ENCODE results near the gene TMEM242.

TMEM242 gene

DNA sequence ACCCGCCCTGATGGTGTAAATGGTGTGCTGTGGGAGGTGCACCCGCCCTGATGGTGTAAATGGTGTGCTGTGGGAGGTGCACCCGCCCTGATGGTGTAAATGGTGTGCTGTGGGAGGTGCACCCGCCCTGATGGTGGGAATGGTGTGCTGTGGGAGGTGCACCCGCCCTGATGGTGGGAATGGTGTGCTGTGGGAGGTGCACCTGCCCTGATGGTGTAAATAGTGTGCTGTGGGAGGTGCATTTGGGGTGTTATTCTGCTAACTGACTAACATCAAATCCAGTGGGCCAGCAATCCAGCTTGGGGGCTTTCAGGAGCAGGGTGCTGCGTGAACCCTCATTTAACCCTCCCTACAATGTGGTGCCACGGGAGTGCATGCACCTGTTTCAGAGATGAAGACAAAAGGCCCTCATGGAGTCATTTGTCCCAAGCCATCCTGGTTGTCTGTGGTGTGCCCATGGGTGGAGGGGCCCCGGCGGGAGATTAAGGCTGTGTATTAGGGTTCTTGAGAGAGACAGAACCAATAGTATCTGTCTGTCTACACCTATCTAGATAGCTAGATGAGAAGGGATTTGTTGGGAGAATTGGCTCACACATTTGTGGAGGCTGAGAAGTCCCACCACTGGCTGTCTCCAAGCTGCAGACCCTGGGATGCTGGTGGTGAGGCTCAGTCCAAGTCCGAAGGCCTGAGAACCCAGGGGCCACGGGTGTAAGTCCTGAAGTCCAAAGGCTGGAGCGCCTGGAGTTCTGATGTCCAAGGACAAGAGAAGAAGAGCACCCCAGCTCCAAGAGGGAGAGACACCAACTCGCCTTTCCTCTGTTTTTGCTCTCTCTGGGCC lies 39.2 kb downstream of the TMEM242 start:
- Histone ChIP-seq H3K9me2 (replicated peaks; ENCODE audit: control insufficient read depth, low read length) (no peaks in the 10 kb centered on the region), H3K27me3 (ENCODE audit: control insufficient read depth, low read length) (peaks cover 5% of the 10 kb centered on the region; the same call in 1 of the 2 replicates), H3K4me3 (ENCODE audit: low read length) (no peak overlapping the region), H3K4me2 (ENCODE audit: low read length) (no peak overlapping the region), H3K79me2 (ENCODE audit: control insufficient read depth, low read length) (no peaks in the 10 kb centered on the region), H3F3A (ENCODE audit: control insufficient read depth, insufficient read depth) (no peaks in the 10 kb centered on the region), H3K36me3 (ENCODE audit: control insufficient read depth, low read length) (no peaks in the 10 kb centered on the region), H3K4me1 (ENCODE audit: control insufficient read depth, low read length) (no peaks in the 10 kb centered on the region), H3K27ac (ENCODE audit: low read depth, low read length) (no peak overlapping the region), H4K20me1 (ENCODE audit: control insufficient read depth, insufficient read depth, low read depth, low read length) (no peaks in the 10 kb centered on the region), H3K9me3 (ENCODE audit: control insufficient read depth, insufficient read depth, low read length) (no peaks in the 10 kb centered on the region)
- no peak for TF ChIP-seq EZH2phosphoT487 (IDR thresholded peaks at IDR 0.05; ENCODE audit: borderline replicate concordance, low read length)
- TF ChIP-seq, protein P1, sequence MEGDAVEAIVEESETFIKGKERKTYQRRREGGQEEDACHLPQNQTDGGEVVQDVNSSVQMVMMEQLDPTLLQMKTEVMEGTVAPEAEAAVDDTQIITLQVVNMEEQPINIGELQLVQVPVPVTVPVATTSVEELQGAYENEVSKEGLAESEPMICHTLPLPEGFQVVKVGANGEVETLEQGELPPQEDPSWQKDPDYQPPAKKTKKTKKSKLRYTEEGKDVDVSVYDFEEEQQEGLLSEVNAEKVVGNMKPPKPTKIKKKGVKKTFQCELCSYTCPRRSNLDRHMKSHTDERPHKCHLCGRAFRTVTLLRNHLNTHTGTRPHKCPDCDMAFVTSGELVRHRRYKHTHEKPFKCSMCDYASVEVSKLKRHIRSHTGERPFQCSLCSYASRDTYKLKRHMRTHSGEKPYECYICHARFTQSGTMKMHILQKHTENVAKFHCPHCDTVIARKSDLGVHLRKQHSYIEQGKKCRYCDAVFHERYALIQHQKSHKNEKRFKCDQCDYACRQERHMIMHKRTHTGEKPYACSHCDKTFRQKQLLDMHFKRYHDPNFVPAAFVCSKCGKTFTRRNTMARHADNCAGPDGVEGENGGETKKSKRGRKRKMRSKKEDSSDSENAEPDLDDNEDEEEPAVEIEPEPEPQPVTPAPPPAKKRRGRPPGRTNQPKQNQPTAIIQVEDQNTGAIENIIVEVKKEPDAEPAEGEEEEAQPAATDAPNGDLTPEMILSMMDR (IDR thresholded peaks at IDR 0.05; ENCODE audit: low read depth, low read length, poor library complexity, severe bottlenecking), result no peak

GRCh38 chr6:157283330-157283898 lies 39.9 kb downstream of the TMEM242 start:
- H3K9me2 ChIP-seq (replicated peaks; ENCODE audit: control insufficient read depth, low read length), result no peaks in the 10 kb centered on the region
- peaks cover 5% of the 10 kb centered on the region; the same call in 1 of the 2 replicates for H3K27me3 ChIP-seq (ENCODE audit: control insufficient read depth, low read length)
- no peaks in the 10 kb centered on the region for H3F3A ChIP-seq (ENCODE audit: control insufficient read depth, insufficient read depth)
- no peak overlapping the region for H3K4me2 ChIP-seq (ENCODE audit: low read length)
- no peaks in the 10 kb centered on the region for H3K9me3 ChIP-seq (ENCODE audit: control insufficient read depth, insufficient read depth, low read length)
- H3K36me3 ChIP-seq (ENCODE audit: control insufficient read depth, low read length), result no peaks in the 10 kb centered on the region
- no peaks in the 10 kb centered on the region for H3K79me2 ChIP-seq (ENCODE audit: control insufficient read depth, low read length)
- no peaks in the 10 kb centered on the region for H4K20me1 ChIP-seq (ENCODE audit: control insufficient read depth, insufficient read depth, low read depth, low read length)
- H3K4me3 ChIP-seq (ENCODE audit: low read length), result no peak overlapping the region
- no peak overlapping the region for H3K27ac ChIP-seq (ENCODE audit: low read depth, low read length)
- TF ChIP-seq, protein P1 (IDR thresholded peaks at IDR 0.05; ENCODE audit: low read depth, low read length, poor library complexity, severe bottlenecking), result no peak
- no peak for TF ChIP-seq EZH2phosphoT487 (IDR thresholded peaks at IDR 0.05; ENCODE audit: borderline replicate concordance, low read length)
- H3K4me1 ChIP-seq (ENCODE audit: control insufficient read depth, low read length), result no peaks in the 10 kb centered on the region

GRCh38 chr6:157282284-157282683 lies 41.0 kb downstream of the TMEM242 start:
- Histone ChIP-seq H3K9me2 (replicated peaks; ENCODE audit: control insufficient read depth, low read length) (no peaks in the 10 kb centered on the region), H3K79me2 (ENCODE audit: control insufficient read depth, low read length) (no peaks in the 10 kb centered on the region), H3K4me3 (ENCODE audit: low read length) (no peak overlapping the region), H3K36me3 (ENCODE audit: control insufficient read depth, low read length) (no peaks in the 10 kb centered on the region), H3K4me1 (ENCODE audit: control insufficient read depth, low read length) (no peaks in the 10 kb centered on the region), H3K4me2 (ENCODE audit: low read length) (no peak overlapping the region), H4K20me1 (ENCODE audit: control insufficient read depth, insufficient read depth, low read depth, low read length) (no peaks in the 10 kb centered on the region), H3K27ac (ENCODE audit: low read depth, low read length) (no peak overlapping the region), H3F3A (ENCODE audit: control insufficient read depth, insufficient read depth) (no peaks in the 10 kb centered on the region), H3K9me3 (ENCODE audit: control insufficient read depth, insufficient read depth, low read length) (no peaks in the 10 kb centered on the region), H3K27me3 (ENCODE audit: control insufficient read depth, low read length) (peaks cover 7% of the 10 kb centered on the region; the same call in 1 of the 2 replicates)
- TF ChIP-seq, protein P1 (IDR thresholded peaks at IDR 0.05; ENCODE audit: low read depth, low read length, poor library complexity, severe bottlenecking), result no peak
- TF ChIP-seq EZH2phosphoT487 (IDR thresholded peaks at IDR 0.05; ENCODE audit: borderline replicate concordance, low read length), result no peak

Measured in DOHH2 (cell line).